ENCODE measurements around the gene DLX6. TPM values are rescaled to one million over a fixed set of nuclear protein-coding genes. Genes with fewer than 3 reads are reported as not detected.

Gene DLX6
- total RNA-seq, 1 experiment from 2014 or later = not detected

- ChIA-PET POLR2A (no interaction called here), CTCF (interaction anchor here (0.6 to 1.0 kb wide), 3 partner anchors 15 to 1114 kb away, joined by 3 to 5 read pairs (median 4); no protein-coding TSS in a partner anchor)
- TF ChIP-seq CTCF (IDR thresholded peaks at IDR 0.05; ENCODE audit: unreplicated experiment) = no peak
- Mint-ChIP-seq H3K4me3 (ENCODE audit: unreplicated experiment) (no peak overlapping the region), H3K4me1 (ENCODE audit: insufficient read depth, unreplicated experiment) (no peaks in the 10 kb centered on the region), H3K9me3 (ENCODE audit: unreplicated experiment) (no peaks in the 10 kb centered on the region), H3K27me3 (ENCODE audit: insufficient read depth, unreplicated experiment) (peaks cover 83% of the 10 kb centered on the region), H3K27ac (ENCODE audit: low read depth, unreplicated experiment) (no peak overlapping the region), H3K36me3 (ENCODE audit: insufficient read depth, unreplicated experiment) (no peaks in the 10 kb centered on the region)
- intact Hi-C loops (cut with micrococcal nuclease) = no loop called here
- no TSS peak for BruUV-seq (replicated peaks)
- DNase-seq (ENCODE audit: unreplicated experiment) = no peak
Measured at GRCh38 chr7:96998333-96998732, 7.0 kb upstream of the DLX6 start.

GRCh38 chr7:96998744-96999143 is 6.6 kb upstream of the DLX6 start:
- intact Hi-C loops (cut with micrococcal nuclease) = no loop called here
- Mint-ChIP-seq H3K9me3 (ENCODE audit: unreplicated experiment) (no peaks in the 10 kb centered on the region), H3K36me3 (ENCODE audit: insufficient read depth, unreplicated experiment) (no peaks in the 10 kb centered on the region), H3K4me3 (ENCODE audit: unreplicated experiment) (no peak overlapping the region), H3K27ac (ENCODE audit: low read depth, unreplicated experiment) (no peak overlapping the region), H3K4me1 (ENCODE audit: insufficient read depth, unreplicated experiment) (no peaks in the 10 kb centered on the region), H3K27me3 (ENCODE audit: insufficient read depth, unreplicated experiment) (peaks cover 83% of the 10 kb centered on the region)
- DNase-seq (ENCODE audit: unreplicated experiment) = no peak
- CTCF ChIA-PET = interaction anchor here (0.6 to 1.0 kb wide), 3 partner anchors 14 to 1422 kb away, joined by 3 to 5 read pairs (median 3); no protein-coding TSS in a partner anchor
- POLR2A ChIA-PET = no interaction called here
- TF ChIP-seq CTCF (IDR thresholded peaks at IDR 0.05; ENCODE audit: unreplicated experiment) = no peak
- BruUV-seq (replicated peaks) = no TSS peak

GRCh38 chr7:97001221-97001620 is 4.1 kb upstream of the DLX6 start:
- Mint-ChIP-seq H3K36me3 (ENCODE audit: insufficient read depth, unreplicated experiment) (no peaks in the 10 kb centered on the region), H3K27ac (ENCODE audit: low read depth, unreplicated experiment) (no peak overlapping the region), H3K4me3 (ENCODE audit: unreplicated experiment) (no peak overlapping the region), H3K27me3 (ENCODE audit: insufficient read depth, unreplicated experiment) (peaks cover 63% of the 10 kb centered on the region), H3K4me1 (ENCODE audit: insufficient read depth, unreplicated experiment) (no peaks in the 10 kb centered on the region), H3K9me3 (ENCODE audit: unreplicated experiment) (no peaks in the 10 kb centered on the region)
- no peak for TF ChIP-seq CTCF (IDR thresholded peaks at IDR 0.05; ENCODE audit: unreplicated experiment)
- intact Hi-C loops (cut with micrococcal nuclease) = no loop called here
- no TSS peak for BruUV-seq (replicated peaks)
- ChIA-PET CTCF (interaction anchor here (0.6 to 1.6 kb wide), 2 partner anchors 26 to 171 kb away, joined by 3 read pairs; no protein-coding TSS in a partner anchor), POLR2A (interaction anchor here (0.5 to 0.6 kb wide), 2 partner anchors 208 to 786 kb away, joined by 3 read pairs; no protein-coding TSS in a partner anchor)
- no peak for DNase-seq (ENCODE audit: unreplicated experiment)

- no peak overlapping the region for H3K27ac Mint-ChIP-seq (ENCODE audit: low read depth, unreplicated experiment)
- peaks cover 56% of the 10 kb centered on the region for H3K27me3 Mint-ChIP-seq (ENCODE audit: insufficient read depth, unreplicated experiment)
- no peaks in the 10 kb centered on the region for H3K36me3 Mint-ChIP-seq (ENCODE audit: insufficient read depth, unreplicated experiment)
- H3K4me1 Mint-ChIP-seq (ENCODE audit: insufficient read depth, unreplicated experiment) = no peaks in the 10 kb centered on the region
- no peak for DNase-seq (ENCODE audit: unreplicated experiment)
- H3K9me3 Mint-ChIP-seq (ENCODE audit: unreplicated experiment) = no peaks in the 10 kb centered on the region
- intact Hi-C loops (cut with micrococcal nuclease) = no loop called here
- ChIA-PET CTCF (interaction anchor here (0.6 kb wide), 1 partner anchor 172 kb away, joined by 3 read pairs; no protein-coding TSS in a partner anchor), POLR2A (no interaction called here)
- no peak for TF ChIP-seq CTCF (IDR thresholded peaks at IDR 0.05; ENCODE audit: unreplicated experiment)
- H3K4me3 Mint-ChIP-seq (ENCODE audit: unreplicated experiment) = no peak overlapping the region
- no TSS peak for BruUV-seq (replicated peaks)
Measured at GRCh38 chr7:97001656-97002554, 3.4 kb upstream of the DLX6 start.

Data from MCF 10A (cell line).